ENCODE data around the gene EEF2.
"Not testable (repeated sequence)": the region's sequence is repeated elsewhere in the genome, so short reads cannot be mapped to it uniquely, and the experiment has no call there.

The EEF2 gene

DNA sequence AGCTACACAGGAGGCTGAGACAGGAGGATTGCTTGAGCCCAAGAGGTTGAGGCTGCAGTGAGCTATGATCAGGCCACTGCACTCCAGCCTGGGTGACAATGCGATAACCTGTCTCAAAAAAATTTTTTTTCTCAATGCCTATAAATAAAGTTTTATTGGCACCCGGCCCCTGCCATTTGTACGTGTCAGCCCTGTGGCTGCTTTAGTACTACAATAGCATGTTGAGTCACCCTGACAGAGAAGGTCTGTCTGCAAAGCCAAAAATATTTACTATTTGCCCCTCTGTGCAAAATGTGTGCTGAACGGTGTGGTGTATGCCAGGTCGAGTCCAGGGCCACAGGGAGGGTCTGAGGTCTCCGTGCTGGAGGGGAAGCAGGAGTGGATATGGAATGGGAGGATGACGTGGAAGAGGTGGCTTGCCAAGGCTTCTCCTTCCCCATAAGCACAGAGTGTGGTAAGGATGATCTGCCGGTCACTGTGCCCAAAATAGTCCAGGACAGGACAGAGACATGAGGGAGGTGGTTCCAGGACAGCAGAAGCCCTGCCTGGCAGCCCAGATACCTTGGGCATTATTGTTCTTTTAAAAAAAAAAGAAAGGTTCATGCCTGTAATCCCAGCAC is 42.4 kb downstream of the EEF2 start:
- no peak for DNase-seq

DNA sequence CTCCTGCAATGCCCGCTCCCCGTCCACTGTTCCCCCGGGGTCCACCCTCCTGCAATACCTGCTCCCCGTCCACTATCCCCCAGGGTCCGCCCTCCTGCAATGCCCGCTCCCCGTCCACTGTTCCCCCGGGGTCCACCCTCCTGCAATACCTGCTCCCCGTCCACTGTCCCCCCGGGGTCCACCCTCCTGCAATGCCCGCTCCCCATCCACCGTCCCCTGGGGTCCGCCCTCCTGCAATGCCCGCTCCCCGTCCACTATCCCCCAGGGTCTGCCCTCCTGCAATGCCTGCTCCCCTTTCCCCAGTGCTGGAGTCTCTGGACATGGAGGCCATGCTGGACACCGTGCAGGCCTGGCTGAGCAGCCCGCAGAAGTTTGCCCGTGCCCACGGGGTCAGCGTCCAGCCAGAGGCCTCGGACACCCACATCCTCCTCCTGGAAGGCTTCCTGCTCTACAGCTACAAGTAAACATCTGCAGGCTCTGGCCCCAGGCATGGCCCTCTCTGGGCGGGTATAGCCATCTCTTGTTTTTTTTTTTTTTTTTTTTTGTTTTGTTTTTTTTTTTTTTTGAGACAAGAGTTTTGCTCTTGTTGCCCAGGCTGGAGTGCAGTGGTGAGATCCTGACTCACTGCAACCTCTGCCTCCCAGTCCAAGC is 46.8 kb downstream of the EEF2 start:
- DNase-seq: not testable (repeated sequence)

GRCh38 chr19:3936506-3937442 is 48.5 kb downstream of the EEF2 start:
- no peak for DNase-seq

DNA sequence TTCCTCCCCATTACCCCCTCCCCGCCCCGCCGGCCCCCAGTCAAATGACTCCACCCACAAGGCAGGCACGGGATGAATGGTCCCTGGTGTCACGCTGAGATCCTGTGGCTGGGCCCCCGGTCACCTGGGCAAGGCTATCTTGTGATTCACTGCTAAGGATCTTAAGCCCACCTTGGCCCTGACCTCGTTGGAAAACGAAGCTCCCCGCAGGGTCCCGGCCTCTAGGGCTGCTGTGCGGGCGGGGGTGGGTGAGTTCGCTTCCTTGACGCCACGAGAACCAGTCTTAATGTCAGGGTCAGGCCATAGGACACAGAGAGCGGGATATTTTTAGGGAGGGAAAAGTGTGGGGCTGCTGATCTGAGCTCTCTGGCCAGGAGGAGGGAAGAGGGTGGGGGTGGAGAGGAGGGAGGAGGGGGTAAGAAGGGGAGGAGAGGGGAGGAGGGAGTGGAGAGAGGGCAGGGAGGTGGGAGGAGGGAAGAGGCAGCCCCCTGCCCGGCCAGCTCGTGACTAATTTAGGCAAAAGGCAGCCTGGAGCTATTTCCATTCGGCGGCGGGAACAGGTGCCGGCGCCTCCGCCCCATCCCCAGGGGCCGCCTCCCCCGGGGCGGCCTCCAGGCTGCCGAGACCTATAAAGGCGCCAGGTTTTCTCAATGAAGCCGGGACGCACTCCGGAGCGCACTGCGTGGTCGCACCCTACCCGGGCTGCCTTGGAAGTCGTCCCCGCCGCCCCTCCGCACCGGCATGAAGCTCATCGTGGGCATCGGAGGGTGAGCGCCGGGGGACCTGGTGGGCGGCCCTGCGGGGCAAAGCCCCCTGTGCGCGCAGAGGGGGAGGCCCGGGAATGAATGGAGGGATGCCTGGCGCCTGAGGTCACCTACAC is 52.1 kb downstream of the EEF2 start, which contains the start of gene NMRK2:
Gene NMRK2 (plus strand): TSS at position 139 of the 880 bp plus-strand sequence. CDS start 603 bp downstream, at position 742.
- DNase-seq: no peak

- DNase-seq: no peak
Measured at GRCh38 chr19:3931041-3931440, 54.2 kb downstream of the EEF2 start.
